Keratinocyte (primary cell): ENCODE data around the gene SLC38A3. TPM values are rescaled to one million over a fixed set of nuclear protein-coding genes. Genes with fewer than 3 reads are reported as not detected.
A peak's percentile ranks its signal among the peaks of the same experiment; 100 is the strongest.

ENCODE experiments used
- DNase-seq: peaks from one replicate; pipeline ENCODE4 v3.0.0-alpha.2; 2011; ENCODE audit warnings: low read depth, missing footprints, low spot score
- FAIRE-seq: peaks from 2 replicates; lab custom pipeline; 2011; peaks lifted over from hg19 to GRCh38; lab: Jason Lieb, UNC
- H2AFZ ChIP-seq: 2 replicates; pipeline ENCODE4 v1.6.0; 2012; ENCODE audit warnings: low read length, control low read depth, inconsistent platforms; ENCODE audit not compliant: control insufficient read depth
- H3K27ac ChIP-seq: 2 replicates; pipeline ENCODE4 v1.5.1; 2011; ENCODE audit warnings: low read length; ENCODE audit not compliant: control insufficient read depth, insufficient read depth
- H3K27me3 ChIP-seq: 3 replicates; pipeline ENCODE4 v1.6.0; 2011; ENCODE audit warnings: low read length; ENCODE audit not compliant: control insufficient read depth, insufficient read depth; ENCODE audit errors: extremely low read depth
- H3K36me3 ChIP-seq, 2 experiments: 2 replicates in 1 of 2; 3 replicates in 1 of 2; pipeline ENCODE4 v1.5.1; 2011; ENCODE audit warnings: low read length in 2 of 2, mild to moderate bottlenecking in 1 of 2; ENCODE audit not compliant: control insufficient read depth in 2 of 2, insufficient read depth in 2 of 2; ENCODE audit errors: extremely low read depth in 1 of 2
- H3K4me1 ChIP-seq: 3 replicates; pipeline ENCODE4 v1.5.1; 2011; ENCODE audit warnings: low read length; ENCODE audit not compliant: control insufficient read depth, insufficient read depth; ENCODE audit errors: extremely low read depth
- H3K4me2 ChIP-seq: 3 replicates; pipeline ENCODE4 v1.6.0; 2011; ENCODE audit warnings: low read depth, low read length; ENCODE audit not compliant: control insufficient read depth, insufficient read depth; ENCODE audit errors: extremely low read depth
- H3K4me3 ChIP-seq, 3 experiments: fragments of 200-600 bp in 1 of 3; sonication (generic) in 1 of 3; 2 replicates in 2 of 3; 3 replicates in 1 of 3; pipeline ENCODE4 v1.5.1; 2011 to 2016; ENCODE audit warnings: low read length in 3 of 3, mild to moderate bottlenecking in 3 of 3, control low read depth in 2 of 3, inconsistent platforms in 1 of 3, low read depth in 1 of 3, mixed read lengths in 1 of 3, mixed run types in 1 of 3, moderate library complexity in 1 of 3; ENCODE audit not compliant: control insufficient read depth in 2 of 3, insufficient read depth in 2 of 3; ENCODE audit errors: extremely low read depth in 1 of 3
- H3K79me2 ChIP-seq: 2 replicates; pipeline ENCODE4 v1.6.0; 2012; ENCODE audit warnings: low read length; ENCODE audit not compliant: control insufficient read depth, insufficient read depth
- H3K9ac ChIP-seq: 3 replicates; pipeline ENCODE4 v1.6.0; 2011; ENCODE audit warnings: low read length; ENCODE audit not compliant: control insufficient read depth, insufficient read depth; ENCODE audit errors: extremely low read depth
- H3K9me1 ChIP-seq: 3 replicates; pipeline ENCODE4 v1.6.0; 2011; ENCODE audit warnings: low read length; ENCODE audit not compliant: control insufficient read depth, insufficient read depth; ENCODE audit errors: extremely low read depth
- H3K9me3 ChIP-seq: 2 replicates; pipeline ENCODE4 v1.5.1; 2012; ENCODE audit warnings: low read depth, low read length; ENCODE audit not compliant: control insufficient read depth
- H4K20me1 ChIP-seq: 3 replicates; pipeline ENCODE4 v1.6.0; 2011; ENCODE audit warnings: low read length; ENCODE audit not compliant: control insufficient read depth, insufficient read depth; ENCODE audit errors: extremely low read depth
- EZH2 ChIP-seq: IDR thresholded peaks from one replicate; pipeline ENCODE4 v1.6.1; 2012; ENCODE audit warnings: inconsistent platforms, mild to moderate bottlenecking, low read length, moderate library complexity
- dilution Hi-C: fragments of 300-500 bp; cut with MboI; formaldehyde crosslinking; loops from one replicate; pipeline ENCODE4 v1.7.0; 2020; ENCODE audit warnings: low sequenced_read_pairs; ENCODE audit not compliant: extremely low pct_ligation_motif_present
- polyA plus RNA-seq, 5 experiments: library from polyadenylated mRNA; depleted of rRNA in 3 of 5; stranded (reverse) in 3 of 5; stranded (forward) in 1 of 5; unstranded in 1 of 5; fragments of >200 nt; gene quantifications; 1 replicate in 1 of 5; 2 replicates in 3 of 5; 3 replicates in 1 of 5; pipeline versions ENCODE4 v1.2.1 to v1.2.3, GENCODE V29; 2011 to 2012; ENCODE audit warnings: missing spikeins in 2 of 5, low read depth in 1 of 5, low replicate concordance in 1 of 5
- TF ChIP-seq, protein P1 (sequence below), 3 experiments: IDR thresholded peaks in 1 of 3; conservative IDR thresholded peaks in 1 of 3; optimal IDR thresholded peaks in 1 of 3; 2 replicates in 2 of 3; 3 replicates in 1 of 3; pipeline versions ENCODE3 to v1.5.1; 2011; ENCODE audit warnings: low read length in 3 of 3, mild to moderate bottlenecking in 3 of 3, moderate library complexity in 2 of 3, control low read depth in 1 of 3, inconsistent platforms in 1 of 3; ENCODE audit not compliant: insufficient read depth in 2 of 3; ENCODE audit errors: extremely low read depth in 1 of 3

The SLC38A3 gene
- polyA plus RNA-seq, 1 donor (not counting 4 experiments of a cell fraction or from before 2014, with no cell fraction given), result not detected

DNA sequence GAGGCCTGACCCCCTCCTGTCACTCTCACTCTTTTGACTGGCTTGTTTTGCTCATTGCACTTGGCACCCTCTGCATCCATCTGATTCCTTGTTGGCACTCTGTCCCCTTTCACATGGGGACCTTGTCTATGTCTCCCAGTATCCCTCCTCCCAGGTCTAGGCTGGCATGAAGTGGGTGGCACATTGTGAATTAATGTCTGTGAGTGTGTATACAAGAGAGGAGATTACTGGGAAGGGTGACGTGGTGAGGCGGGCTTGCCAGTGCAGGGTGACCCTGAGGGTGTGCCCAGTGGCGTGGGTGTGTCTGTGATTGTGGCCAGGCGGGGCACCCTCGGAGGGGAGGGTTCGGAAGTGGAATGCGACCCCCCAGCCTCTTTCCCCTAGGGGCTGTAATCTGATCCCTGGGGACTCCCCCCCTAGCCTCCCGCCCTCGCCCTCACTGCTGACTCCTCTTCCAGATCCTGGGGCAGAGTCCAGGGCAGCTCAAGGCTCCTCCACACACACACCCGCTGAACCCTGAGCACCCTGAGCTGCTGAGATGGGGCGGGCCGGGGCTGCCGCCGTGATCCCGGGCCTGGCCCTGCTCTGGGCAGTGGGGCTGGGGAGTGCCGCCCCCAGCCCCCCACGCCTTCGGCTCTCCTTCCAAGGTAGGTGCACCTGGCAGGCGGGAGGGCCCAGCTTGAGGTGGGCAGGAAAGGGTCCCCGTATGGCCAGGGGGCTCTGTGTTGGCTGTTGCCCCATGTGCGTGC, 63.8 kb downstream of the SLC38A3 start, which contains the start of gene SEMA3B:
Gene SEMA3B, plus strand, starts transcription at position 445 of the 749 bp plus-strand sequence. Its CDS starts 94 bp downstream, at position 539.
- Histone ChIP-seq H3K9ac (no peak within 1 kb of the TSS), H3K4me2 (peak within 1 kb of the TSS; percentile 59), H3K4me1 (peaks cover 37% of the 10 kb centered on the region), H3K27ac (no peak within 1 kb of the TSS), H3K79me2 (no peaks in the 10 kb centered on the region), H3K9me3 (no peaks in the 10 kb centered on the region), H3K9me1 (peaks cover 2% of the 10 kb centered on the region), H2AFZ (no peak within 1 kb of the TSS), H3K36me3 (no peaks in the 10 kb centered on the region), H4K20me1 (no peaks in the 10 kb centered on the region), H3K4me3 (no peak within 1 kb of the TSS), H3K27me3 (peaks cover 13% of the 10 kb centered on the region)
- DNase-seq, result no peak
- TF ChIP-seq, protein P1, sequence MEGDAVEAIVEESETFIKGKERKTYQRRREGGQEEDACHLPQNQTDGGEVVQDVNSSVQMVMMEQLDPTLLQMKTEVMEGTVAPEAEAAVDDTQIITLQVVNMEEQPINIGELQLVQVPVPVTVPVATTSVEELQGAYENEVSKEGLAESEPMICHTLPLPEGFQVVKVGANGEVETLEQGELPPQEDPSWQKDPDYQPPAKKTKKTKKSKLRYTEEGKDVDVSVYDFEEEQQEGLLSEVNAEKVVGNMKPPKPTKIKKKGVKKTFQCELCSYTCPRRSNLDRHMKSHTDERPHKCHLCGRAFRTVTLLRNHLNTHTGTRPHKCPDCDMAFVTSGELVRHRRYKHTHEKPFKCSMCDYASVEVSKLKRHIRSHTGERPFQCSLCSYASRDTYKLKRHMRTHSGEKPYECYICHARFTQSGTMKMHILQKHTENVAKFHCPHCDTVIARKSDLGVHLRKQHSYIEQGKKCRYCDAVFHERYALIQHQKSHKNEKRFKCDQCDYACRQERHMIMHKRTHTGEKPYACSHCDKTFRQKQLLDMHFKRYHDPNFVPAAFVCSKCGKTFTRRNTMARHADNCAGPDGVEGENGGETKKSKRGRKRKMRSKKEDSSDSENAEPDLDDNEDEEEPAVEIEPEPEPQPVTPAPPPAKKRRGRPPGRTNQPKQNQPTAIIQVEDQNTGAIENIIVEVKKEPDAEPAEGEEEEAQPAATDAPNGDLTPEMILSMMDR (optimal IDR thresholded peaks at IDR 0.05 in 1 of 3, IDR thresholded peaks at IDR 0.05 in 1 of 3, conservative IDR thresholded peaks at IDR 0.05 in 1 of 3; ENCODE audit: extremely low read depth in 1 of 3, insufficient read depth in 2 of 3, low read length in 3 of 3), result no peak
- TF ChIP-seq EZH2, result no peak
- FAIRE-seq, result peak; percentile 41
- dilution Hi-C loops, result no loop called here

DNA sequence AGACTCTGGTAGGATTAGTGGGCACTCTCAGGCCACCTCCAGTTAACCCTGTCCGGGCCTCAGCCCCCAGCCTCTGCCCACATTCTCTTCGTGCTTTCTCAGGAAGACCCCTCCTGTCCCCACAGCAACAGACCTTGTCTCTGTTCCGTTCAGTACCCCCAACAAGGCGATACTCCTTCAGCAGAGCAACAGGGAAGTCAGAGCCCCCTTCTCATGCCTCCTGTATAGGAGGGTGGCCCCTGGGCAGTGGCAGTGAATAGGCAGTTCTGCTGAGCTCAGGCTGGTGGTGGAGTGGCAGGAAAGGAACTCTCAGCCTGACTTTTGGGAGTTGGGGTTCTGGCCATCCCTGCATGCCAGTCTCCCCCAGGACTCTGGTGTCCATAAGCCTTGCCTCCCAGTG, 64.4 kb downstream of the SLC38A3 start:
- Histone ChIP-seq H3K4me2 (peak overlapping the region; percentile 59), H3K9ac (no peak overlapping the region), H3K79me2 (no peaks in the 10 kb centered on the region), H2AFZ (no peak overlapping the region), H3K9me3 (no peaks in the 10 kb centered on the region), H3K36me3 (no peaks in the 10 kb centered on the region), H4K20me1 (no peaks in the 10 kb centered on the region), H3K4me1 (peaks cover 35% of the 10 kb centered on the region), H3K27ac (no peak overlapping the region), H3K9me1 (peaks cover 2% of the 10 kb centered on the region), H3K27me3 (peaks cover 18% of the 10 kb centered on the region), H3K4me3 (no peak overlapping the region)
- TF ChIP-seq, protein P1 (optimal IDR thresholded peaks at IDR 0.05 in 1 of 3, IDR thresholded peaks at IDR 0.05 in 1 of 3, conservative IDR thresholded peaks at IDR 0.05 in 1 of 3; ENCODE audit: extremely low read depth in 1 of 3, insufficient read depth in 2 of 3, low read length in 3 of 3), result no peak
- TF ChIP-seq EZH2, result no peak
- dilution Hi-C loops, result no loop called here
- DNase-seq (no peak), FAIRE-seq (no peak)
